ENCODE data around the gene CKAP2L. TPM values are rescaled to one million over a fixed set of nuclear protein-coding genes. Genes with fewer than 3 reads are reported as not detected.

CKAP2L gene
- total RNA-seq, 1 experiment from 2014 or later = 15.8 TPM

- DNase-seq (ENCODE audit: low spot score) = no peak
Observed at GRCh38 chr2:112791693-112792230, 27.4 kb upstream of the CKAP2L start.

GRCh38 chr2:112791019-112791418 is 26.6 kb upstream of the CKAP2L start:
- DNase-seq (ENCODE audit: low spot score) = no peak

- DNase-seq (ENCODE audit: low spot score) = no peak
Observed at GRCh38 chr2:112790305-112790704, 25.9 kb upstream of the CKAP2L start.

GRCh38 chr2:112789186-112789585 is 24.8 kb upstream of the CKAP2L start:
- DNase-seq (ENCODE audit: low spot score) = no peak

GRCh38 chr2:112788653-112789052 is 24.2 kb upstream of the CKAP2L start:
- no peak for DNase-seq (ENCODE audit: low spot score)

GRCh38 chr2:112787729-112788393 is 23.5 kb upstream of the CKAP2L start:
- DNase-seq (ENCODE audit: low spot score) = no peak

GRCh38 chr2:112787294-112787693 is 22.9 kb upstream of the CKAP2L start:
- no peak for DNase-seq (ENCODE audit: low spot score)

GRCh38 chr2:112784199-112785189 is 20.1 kb upstream of the CKAP2L start, which contains the start of gene IL1A:
TSS of gene IL1A (minus strand) at chr2:112784493. CDS start at chr2:112783770, 723 bp downstream.
- peak; percentile 54 for DNase-seq (ENCODE audit: low spot score)

GRCh38 chr2:112783187-112783714 is 18.8 kb upstream of the CKAP2L start:
- no peak for DNase-seq (ENCODE audit: low spot score)

GRCh38 chr2:112782234-112782799 is 17.9 kb upstream of the CKAP2L start:
- DNase-seq (ENCODE audit: low spot score) = no peak

GRCh38 chr2:112779598-112779997 is 15.2 kb upstream of the CKAP2L start:
- no peak for DNase-seq (ENCODE audit: low spot score)

GRCh38 chr2:112777036-112777435 is 12.6 kb upstream of the CKAP2L start:
- no peak for DNase-seq (ENCODE audit: low spot score)

- no peak for DNase-seq (ENCODE audit: low spot score)
Observed at GRCh38 chr2:112776113-112776512, 11.7 kb upstream of the CKAP2L start.

- no peak for DNase-seq (ENCODE audit: low spot score)
Observed at GRCh38 chr2:112774536-112775285, 10.3 kb upstream of the CKAP2L start.

GRCh38 chr2:112773556-112773955 is 9.1 kb upstream of the CKAP2L start:
- no peak for DNase-seq (ENCODE audit: low spot score)

- no peak for DNase-seq (ENCODE audit: low spot score)
Observed at GRCh38 chr2:112772911-112773475, 8.6 kb upstream of the CKAP2L start.

- DNase-seq (ENCODE audit: low spot score) = no peak
Observed at GRCh38 chr2:112772322-112772721, 7.9 kb upstream of the CKAP2L start.

- peak; percentile 41 for DNase-seq (ENCODE audit: low spot score)
Observed at GRCh38 chr2:112768432-112768831, 4.0 kb upstream of the CKAP2L start.

GRCh38 chr2:112767693-112768330 is 3.4 kb upstream of the CKAP2L start:
- DNase-seq (ENCODE audit: low spot score) = no peak

- no peak for DNase-seq (ENCODE audit: low spot score)
Observed at GRCh38 chr2:112765251-112765650, 842 bp upstream of the CKAP2L start.

Measured in H4 (cell line).